HG02943 (cell line): ENCODE results near the gene TRIM67.

Source experiments
- ATAC-seq: cut with Tn5 transposase; IDR thresholded peaks from one replicate; pipeline ENCODE4 v1.9.1; 2021; ENCODE audit warnings: mild to moderate bottlenecking, low read depth, moderate library complexity; ENCODE audit not compliant: unreplicated experiment

Gene TRIM67

DNA sequence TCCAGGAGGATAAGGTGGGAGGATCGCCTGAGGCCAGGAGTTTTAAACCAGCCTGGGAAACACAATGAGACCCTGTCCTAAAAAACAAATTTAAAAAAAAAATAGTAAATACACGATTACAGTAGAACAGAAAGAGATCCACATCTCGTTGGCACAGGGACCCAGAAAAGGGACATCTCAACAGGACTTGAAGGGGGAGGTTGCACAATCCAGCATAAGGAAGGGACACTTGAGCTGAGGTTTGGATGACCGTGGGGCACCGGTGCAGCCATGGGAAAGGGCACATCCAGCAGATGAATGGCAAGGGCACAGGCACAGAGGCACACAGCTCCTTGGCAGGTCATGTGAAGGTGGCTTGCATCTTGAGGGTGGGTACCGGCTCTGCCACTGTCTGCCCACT lies 20.5 kb downstream of the TRIM67 start:
- no peak for ATAC-seq

DNA sequence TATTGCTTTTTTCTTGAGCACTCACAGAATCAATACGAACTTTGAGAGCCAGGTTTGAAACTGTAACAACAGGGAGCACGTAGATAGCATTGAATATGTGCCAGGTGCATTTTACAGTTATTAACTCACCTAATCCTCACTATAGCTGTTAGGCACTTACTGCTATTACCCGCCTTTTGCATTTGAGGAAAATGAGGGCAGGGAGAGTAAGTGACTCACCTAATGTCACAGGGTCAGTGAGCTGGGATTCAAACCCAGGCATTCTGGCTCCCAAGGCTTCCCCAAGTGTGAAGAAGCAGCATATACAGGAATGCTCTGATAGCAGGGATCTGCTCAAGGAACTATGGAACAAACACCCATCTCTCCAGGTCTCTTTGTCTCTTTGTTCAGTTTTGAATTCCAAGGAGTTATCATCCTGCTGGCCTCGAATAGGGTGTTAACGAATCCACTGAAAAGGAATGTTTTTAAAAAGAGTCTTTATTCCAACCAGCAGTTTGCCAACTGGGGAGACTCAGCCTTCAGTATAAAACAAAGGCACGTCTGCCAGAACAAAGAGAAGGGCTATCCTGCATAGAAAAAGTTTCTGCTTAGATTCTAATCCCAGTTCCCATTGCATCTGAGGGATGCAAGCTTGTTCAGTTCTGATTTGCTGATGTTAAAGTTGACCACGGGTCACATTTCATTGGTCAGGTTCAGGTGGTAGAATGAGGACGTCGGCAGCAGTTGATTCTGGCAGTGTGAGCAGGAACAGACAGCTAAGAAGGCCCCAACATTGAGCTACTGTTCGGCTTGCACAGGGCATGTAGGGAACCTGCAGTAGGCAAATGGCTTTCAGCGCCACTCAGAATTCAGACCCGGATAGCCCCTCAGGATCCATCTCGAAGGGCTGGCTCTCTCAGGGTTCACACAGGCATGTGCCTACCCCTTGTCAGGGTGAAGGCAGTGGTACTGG lies 22.1 kb downstream of the TRIM67 start:
- ATAC-seq = no peak

GRCh38 chr1:231184891-231185290 lies 23.0 kb downstream of the TRIM67 start:
- ATAC-seq = no peak

- ATAC-seq = no peak
These were observed 23.5 kb downstream of the TRIM67 start for GRCh38 chr1:231185391-231185790.

GRCh38 chr1:231186356-231187115 lies 24.7 kb downstream of the TRIM67 start:
- no peak for ATAC-seq

DNA sequence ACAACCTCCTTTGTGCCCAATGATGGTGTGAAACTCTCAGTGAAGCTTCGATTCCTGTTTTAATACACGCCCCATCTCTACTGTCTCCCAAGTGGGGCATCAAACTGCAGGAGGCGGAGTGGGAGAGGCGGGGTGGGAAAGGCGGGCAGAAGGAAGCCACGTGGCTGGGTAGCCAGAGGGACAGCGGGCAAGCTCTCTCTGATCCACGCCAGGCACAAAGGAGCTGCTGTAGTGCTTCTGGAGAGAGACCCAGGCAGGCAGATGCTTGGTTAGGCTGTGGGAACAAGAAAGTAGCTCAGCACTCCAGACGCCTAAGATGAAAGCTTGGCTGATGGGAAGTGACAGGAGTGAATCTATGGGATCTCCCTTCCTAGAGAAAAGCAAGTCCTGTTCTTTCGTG lies 25.7 kb downstream of the TRIM67 start:
- no peak for ATAC-seq

DNA sequence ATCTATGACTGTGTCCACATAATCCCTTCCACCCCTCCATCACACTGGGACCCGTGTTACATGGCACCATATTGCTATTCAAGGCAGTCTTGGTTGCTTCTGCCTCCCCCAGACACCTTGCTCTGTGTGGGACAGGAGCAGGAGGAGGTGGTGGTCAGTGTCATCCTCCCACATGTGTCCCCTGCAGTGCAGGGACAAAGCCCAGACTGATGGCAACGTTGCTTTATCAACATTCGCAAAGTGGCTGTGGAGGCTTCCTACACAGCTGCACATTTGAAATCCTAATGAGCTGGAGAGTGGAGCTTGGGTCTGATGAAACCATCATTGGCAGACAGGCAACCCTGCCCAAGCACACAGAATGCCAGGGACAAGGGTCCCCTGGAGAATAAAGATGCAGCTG lies 26.2 kb downstream of the TRIM67 start:
- ATAC-seq = no peak

- ATAC-seq = no peak
These were observed 26.9 kb downstream of the TRIM67 start for GRCh38 chr1:231188768-231189167.

DNA sequence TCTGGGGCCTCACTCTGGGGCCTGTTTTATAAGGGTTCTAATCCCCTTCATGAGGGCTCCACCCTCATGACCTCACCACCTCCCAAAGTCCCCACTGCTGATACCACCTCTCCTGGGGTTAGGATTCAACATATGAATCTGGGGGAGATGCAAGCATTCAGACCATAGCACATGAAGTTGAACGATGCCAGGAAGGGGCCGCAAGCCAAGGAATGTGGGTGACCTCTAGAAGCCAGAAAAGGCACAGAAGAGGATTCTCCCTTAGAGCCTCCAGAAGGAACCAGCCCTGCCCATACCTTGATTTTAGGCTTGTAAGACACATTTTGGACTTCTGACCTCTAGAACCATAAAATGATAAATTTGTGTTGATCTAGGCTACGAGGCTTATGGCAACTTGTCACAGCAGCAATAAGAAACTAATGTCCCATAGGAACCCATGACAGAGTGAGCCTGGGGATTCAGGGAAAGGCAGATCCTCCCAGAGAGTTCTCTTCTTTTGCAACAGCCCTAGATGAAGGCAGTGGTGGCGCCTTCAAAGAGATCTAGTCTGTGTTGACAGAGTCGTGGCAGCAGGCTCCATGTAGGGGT lies 27.9 kb downstream of the TRIM67 start:
- ATAC-seq = no peak

GRCh38 chr1:231190456-231190855 lies 28.6 kb downstream of the TRIM67 start:
- no peak for ATAC-seq

GRCh38 chr1:231192620-231193163 lies 30.8 kb downstream of the TRIM67 start:
- no peak for ATAC-seq

DNA sequence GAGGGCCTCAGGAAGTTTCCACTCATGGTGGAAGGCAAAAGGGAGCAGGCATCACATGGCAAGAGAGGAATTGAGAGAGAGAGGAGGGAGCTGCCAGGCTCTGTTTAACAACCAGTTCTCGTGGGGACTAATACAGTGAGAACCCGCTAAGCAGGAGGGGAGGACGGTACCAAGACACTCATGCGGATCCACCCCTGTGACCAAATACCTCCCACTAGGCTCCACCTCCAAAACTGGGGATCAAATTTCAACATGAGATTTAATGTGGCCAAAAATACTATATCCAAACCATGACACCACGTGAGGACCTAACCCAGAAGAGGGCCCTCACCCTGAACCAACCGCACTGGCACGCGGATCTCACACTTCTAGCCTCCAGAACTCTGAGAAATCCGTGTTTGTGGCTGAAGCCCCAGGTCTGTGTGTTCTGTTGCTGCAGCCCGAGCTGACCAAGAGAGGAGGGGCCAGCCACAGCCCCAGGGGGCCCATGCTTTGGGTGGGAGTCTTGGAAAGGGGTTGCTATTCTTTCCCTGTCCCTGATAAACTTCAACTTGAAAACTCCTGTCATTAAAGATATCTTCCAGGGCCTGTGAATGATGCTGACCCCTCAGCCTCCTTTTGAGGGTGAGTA lies 32.0 kb downstream of the TRIM67 start:
- ATAC-seq = no peak

DNA sequence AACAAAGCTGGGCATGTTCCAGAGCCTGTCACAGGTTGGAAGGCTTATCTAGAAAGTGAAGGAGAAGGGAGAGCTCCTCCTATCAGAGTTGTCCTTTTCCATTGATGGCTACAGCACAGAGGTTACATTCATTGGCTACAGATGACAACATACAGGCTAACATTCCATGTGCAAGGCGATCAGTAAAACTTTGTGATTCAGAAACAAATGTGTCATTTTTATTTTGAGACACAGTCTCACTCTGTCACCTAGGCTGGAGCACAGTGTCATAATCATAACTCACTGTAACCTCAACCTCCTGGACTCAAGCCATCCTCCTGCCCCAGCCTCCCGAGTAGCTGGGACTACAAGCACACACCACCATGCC lies 32.6 kb downstream of the TRIM67 start:
- no peak for ATAC-seq

- ATAC-seq = no peak
These were observed 33.1 kb downstream of the TRIM67 start for GRCh38 chr1:231194843-231195516.

- ATAC-seq = no peak
These were observed 34.4 kb downstream of the TRIM67 start for GRCh38 chr1:231196307-231196706.

- ATAC-seq = no peak
These were observed 34.9 kb downstream of the TRIM67 start for GRCh38 chr1:231196728-231197127.

GRCh38 chr1:231199868-231200267 lies 38.0 kb downstream of the TRIM67 start:
- no peak for ATAC-seq

GRCh38 chr1:231200388-231201031 lies 38.7 kb downstream of the TRIM67 start:
- no peak for ATAC-seq

GRCh38 chr1:231201375-231201978 lies 39.6 kb downstream of the TRIM67 start:
- no peak for ATAC-seq
